Measurements from ENCODE around the gene GAS2.

The GAS2 gene

GRCh38 chr11:22671751-22672150, 5.3 kb downstream of the GAS2 start:
- no peak for DNase-seq (ENCODE audit: low read depth in 2 of 3, low spot score in 1 of 3)

DNA sequence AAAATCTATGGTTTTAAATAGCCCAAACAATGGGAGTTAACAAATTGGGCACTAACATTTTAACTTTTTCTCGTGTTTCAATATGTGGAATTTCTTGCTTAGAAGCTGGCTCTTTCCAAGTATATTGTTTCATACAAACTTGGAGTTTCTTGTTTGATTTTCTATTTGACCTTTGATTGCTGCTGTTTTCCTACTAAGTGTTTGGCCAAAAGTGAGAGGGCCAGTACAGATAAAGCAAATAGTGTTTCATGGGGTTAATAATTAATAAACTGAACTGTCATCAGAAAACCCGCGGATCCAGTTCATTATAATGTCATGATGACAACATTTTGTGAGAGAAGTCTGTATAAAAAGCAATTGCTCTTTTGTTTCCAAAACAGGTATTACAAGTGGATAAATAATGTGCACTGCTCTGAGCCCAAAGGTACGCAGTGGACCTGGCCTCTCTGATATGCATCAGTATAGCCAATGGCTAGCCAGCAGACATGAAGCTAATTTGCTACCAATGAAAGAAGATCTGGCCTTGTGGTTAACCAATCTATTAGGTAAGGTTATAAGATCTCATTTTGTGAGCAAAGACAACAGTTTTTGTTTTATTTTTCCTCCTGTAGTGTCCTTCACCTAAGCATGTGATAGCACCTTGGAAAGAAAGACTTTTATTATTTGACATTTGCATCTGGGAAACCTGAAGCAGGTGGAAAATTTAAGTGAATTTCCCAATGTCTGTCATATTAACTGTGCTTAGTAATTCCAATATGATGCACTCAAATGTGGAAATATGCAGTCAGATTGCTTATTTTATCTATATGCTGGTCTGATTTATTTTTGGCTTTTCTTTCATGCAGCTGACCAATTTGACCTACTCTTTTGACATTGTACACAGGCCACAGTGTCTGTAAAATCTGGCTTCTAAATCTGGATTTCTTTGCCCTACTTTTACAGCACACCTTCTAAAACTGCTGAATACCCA, 8.3 kb downstream of the GAS2 start:
- DNase-seq (ENCODE audit: low read depth in 2 of 3, low spot score in 1 of 3): no peak

GRCh38 chr11:22677153-22677903, 10.9 kb downstream of the GAS2 start:
- no peak for DNase-seq (ENCODE audit: low read depth in 2 of 3, low spot score in 1 of 3)

DNA sequence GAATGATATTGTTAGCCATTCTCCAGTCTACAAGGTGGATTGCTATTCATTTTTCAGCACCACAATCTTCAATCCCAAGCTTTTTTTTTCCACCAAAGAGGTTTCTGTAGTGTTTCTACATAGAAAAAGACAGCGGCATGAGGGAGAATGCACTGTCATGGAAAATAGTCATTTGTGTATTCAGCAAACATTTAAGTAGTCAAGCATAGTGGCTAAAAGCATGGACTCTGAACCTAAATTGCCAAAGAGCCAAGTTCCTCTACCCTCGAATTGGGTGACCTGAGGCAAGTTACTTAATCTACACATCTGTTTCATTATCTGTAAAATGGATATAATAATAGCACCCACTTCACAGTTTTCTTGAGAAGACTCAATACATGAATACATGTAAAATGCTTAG, 14.2 kb downstream of the GAS2 start:
- DNase-seq (ENCODE audit: low read depth in 2 of 3, low spot score in 1 of 3): no peak

- no peak for DNase-seq (ENCODE audit: low read depth in 2 of 3, low spot score in 1 of 3)
Observed at GRCh38 chr11:22681281-22681812, 14.9 kb downstream of the GAS2 start.

DNA sequence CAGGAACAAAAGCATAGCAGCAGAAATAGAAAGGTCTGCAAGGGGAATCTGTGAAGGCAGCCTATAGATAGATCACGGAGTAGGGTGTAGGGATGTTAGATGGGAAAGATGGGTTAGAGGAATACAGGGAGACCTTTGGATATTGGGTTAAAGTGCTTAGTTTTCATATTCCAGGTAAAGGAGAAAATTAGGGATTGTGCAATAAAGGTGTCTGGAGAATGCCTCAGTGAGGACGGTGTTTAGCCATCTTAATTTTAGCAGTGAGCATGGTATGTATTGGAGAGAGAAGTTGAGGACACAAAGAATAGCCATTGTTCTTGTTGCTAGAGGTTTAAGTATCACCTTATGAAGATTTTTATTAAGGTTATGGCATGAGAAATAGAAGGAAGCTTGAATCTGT, 17.7 kb downstream of the GAS2 start:
- no peak for DNase-seq (ENCODE audit: low read depth in 2 of 3, low spot score in 1 of 3)

- DNase-seq (ENCODE audit: low read depth in 2 of 3, low spot score in 1 of 3): no peak
Observed at GRCh38 chr11:22685111-22685510, 18.7 kb downstream of the GAS2 start.

GRCh38 chr11:22688914-22689313, 22.5 kb downstream of the GAS2 start:
- DNase-seq (ENCODE audit: low read depth in 2 of 3, low spot score in 1 of 3): no peak

DNA sequence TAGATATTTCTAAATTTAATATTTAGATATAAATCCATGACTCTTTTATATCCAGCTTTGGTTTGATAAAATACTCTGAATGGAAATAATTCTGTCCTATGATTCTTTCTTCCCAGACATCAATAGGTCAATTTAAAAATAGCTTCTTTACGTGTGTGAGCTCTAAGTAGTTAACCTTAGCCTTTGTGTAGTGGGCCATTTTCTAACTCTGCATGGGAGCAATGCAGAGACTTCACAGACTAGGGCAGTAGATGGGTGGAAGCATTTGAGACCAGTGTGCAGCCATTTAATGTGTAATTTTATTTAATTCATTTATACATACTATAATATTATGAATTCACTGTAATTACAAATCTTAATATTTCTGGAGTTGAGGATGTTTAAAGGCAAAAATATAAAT, 23.8 kb downstream of the GAS2 start:
- no peak for DNase-seq (ENCODE audit: low read depth in 2 of 3, low spot score in 1 of 3)

- no peak for DNase-seq (ENCODE audit: low read depth in 2 of 3, low spot score in 1 of 3)
Observed at GRCh38 chr11:22690871-22691270, 24.5 kb downstream of the GAS2 start.

GRCh38 chr11:22699388-22699787, 33.0 kb downstream of the GAS2 start:
- DNase-seq (ENCODE audit: low read depth in 2 of 3, low spot score in 1 of 3): no peak

- no peak for DNase-seq (ENCODE audit: low read depth in 2 of 3, low spot score in 1 of 3)
Observed at GRCh38 chr11:22702031-22702430, 35.6 kb downstream of the GAS2 start.

- DNase-seq (ENCODE audit: low read depth in 2 of 3, low spot score in 1 of 3): peak in 2 of 3 donors; percentile 4 to 27
Observed at GRCh38 chr11:22703040-22703439, 36.6 kb downstream of the GAS2 start.

DNA sequence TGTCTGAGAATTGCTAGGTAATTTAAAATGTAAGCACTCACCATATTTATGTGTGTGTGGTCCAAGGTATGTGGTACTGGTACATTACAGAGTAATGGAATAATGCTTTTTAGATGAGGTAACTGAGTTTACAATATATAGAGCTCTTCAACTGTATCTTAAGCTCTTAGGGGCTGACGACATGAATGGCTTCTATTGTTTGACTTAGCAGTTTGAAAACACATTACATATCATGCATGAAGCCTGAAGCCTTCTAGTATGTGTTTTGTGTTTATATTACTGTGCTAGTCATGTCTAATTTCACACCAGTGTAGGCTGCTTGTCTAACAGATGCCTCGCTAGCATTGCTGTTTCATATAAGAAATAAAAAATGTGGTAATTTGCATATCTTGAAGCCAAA, 37.2 kb downstream of the GAS2 start:
- no peak for DNase-seq (ENCODE audit: low read depth in 2 of 3, low spot score in 1 of 3)

- no peak for DNase-seq (ENCODE audit: low read depth in 2 of 3, low spot score in 1 of 3)
Observed at GRCh38 chr11:22707119-22707899, 40.9 kb downstream of the GAS2 start.

- no peak for DNase-seq (ENCODE audit: low read depth in 2 of 3, low spot score in 1 of 3)
Observed at GRCh38 chr11:22711071-22711770, 44.8 kb downstream of the GAS2 start.

DNA sequence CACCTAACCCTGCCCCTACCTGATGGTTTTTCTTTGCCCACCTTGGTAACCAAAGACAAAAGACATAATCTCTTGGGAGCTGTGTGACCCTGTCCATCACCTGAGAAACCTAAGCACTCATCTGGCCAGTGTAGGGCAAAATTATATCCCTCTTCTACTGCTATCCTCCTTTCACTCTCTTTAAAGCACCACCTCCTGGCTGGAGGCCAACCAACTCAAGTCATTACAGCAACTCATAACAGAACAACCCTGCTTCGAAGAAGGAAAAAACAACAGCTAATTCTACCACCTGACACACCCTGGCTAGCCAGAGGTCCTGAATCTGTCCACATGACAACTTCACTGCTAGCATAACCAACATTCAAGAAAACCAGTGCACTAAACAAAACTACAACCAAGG, 45.5 kb downstream of the GAS2 start:
- DNase-seq (ENCODE audit: low read depth in 2 of 3, low spot score in 1 of 3): no peak

DNA sequence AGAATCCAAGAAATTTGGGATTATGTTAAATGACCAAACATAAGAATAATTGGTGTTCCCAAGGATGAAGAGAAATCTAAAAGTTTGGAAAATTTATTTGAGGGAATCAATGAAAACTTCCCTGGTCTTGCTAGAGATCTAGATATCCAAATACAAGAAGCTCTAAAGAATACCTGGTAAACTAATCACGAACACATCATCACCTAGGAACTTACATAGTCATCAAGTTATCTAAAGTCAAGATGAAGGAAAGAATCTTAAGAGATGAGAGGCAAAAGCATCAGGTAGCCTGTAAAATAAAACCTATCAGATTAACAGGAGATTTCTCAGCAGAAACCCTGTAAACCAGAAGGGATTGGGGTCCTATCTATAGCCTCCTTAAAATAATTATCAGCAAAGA, 46.9 kb downstream of the GAS2 start:
- DNase-seq (ENCODE audit: low read depth in 2 of 3, low spot score in 1 of 3): no peak

- DNase-seq (ENCODE audit: low read depth in 2 of 3, low spot score in 1 of 3): no peak
Observed at GRCh38 chr11:22715971-22716370, 49.6 kb downstream of the GAS2 start.

GRCh38 chr11:22720457-22720856, 54.0 kb downstream of the GAS2 start:
- DNase-seq (ENCODE audit: low read depth in 2 of 3, low spot score in 1 of 3): no peak

GRCh38 chr11:22723274-22723673, 56.9 kb downstream of the GAS2 start:
- DNase-seq (ENCODE audit: low read depth in 2 of 3, low spot score in 1 of 3): no peak

All from stimulated activated CD4-positive, alpha-beta T cell treated with anti-CD3 and anti-CD28 coated beads, Interleukin-12 subunit alpha, Interleukin-12 subunit beta, amount 100 ng/mL, for 48 hours (primary cell).